Measurements from ENCODE around the gene SOCS3.

Gene SOCS3

GRCh38 chr17:78379131-78379491 lies 19.2 kb upstream of the SOCS3 start:
- Histone ChIP-seq H3K36me3 (no peaks in the 10 kb centered on the region; the same call in 1 of the 2 replicates), H3K4me3 (ENCODE audit: low read depth, low read length) (peak overlapping the region; percentile 98), H3K27me3 (no peaks in the 10 kb centered on the region), H3K4me1 (no peaks in the 10 kb centered on the region), H3K9me3 (no peaks in the 10 kb centered on the region)
- TF ChIP-seq CTCF (IDR thresholded peaks at IDR 0.05; ENCODE audit: low read depth, low read length) = no peak
- no peak for DNase-seq

- DNase-seq = peak; percentile 86
- Histone ChIP-seq H3K36me3 (no peaks in the 10 kb centered on the region; the same call in 1 of the 2 replicates), H3K4me3 (ENCODE audit: low read depth, low read length) (peak within 1 kb of the TSS; percentile 98), H3K9me3 (no peaks in the 10 kb centered on the region), H3K4me1 (no peaks in the 10 kb centered on the region), H3K27me3 (no peaks in the 10 kb centered on the region)
- no peak for TF ChIP-seq CTCF (IDR thresholded peaks at IDR 0.05; ENCODE audit: low read depth, low read length)
Observed at GRCh38 chr17:78378225-78379130, 18.6 kb upstream of the SOCS3 start, which contains the start of gene PGS1. TSS of gene PGS1 (plus strand) at chr17:78378649. CDS start at chr17:78378666, 17 bp downstream.

GRCh38 chr17:78377858-78378224 lies 18.0 kb upstream of the SOCS3 start:
- no peak for DNase-seq
- TF ChIP-seq CTCF (IDR thresholded peaks at IDR 0.05; ENCODE audit: low read depth, low read length) = no peak
- Histone ChIP-seq H3K27me3 (no peaks in the 10 kb centered on the region), H3K4me3 (ENCODE audit: low read depth, low read length) (peak overlapping the region; percentile 98), H3K9me3 (no peaks in the 10 kb centered on the region), H3K36me3 (no peaks in the 10 kb centered on the region; the same call in 1 of the 2 replicates), H3K4me1 (no peaks in the 10 kb centered on the region)

- no peaks in the 10 kb centered on the region for H3K27me3 ChIP-seq
- no peak for TF ChIP-seq CTCF (IDR thresholded peaks at IDR 0.05; ENCODE audit: low read depth, low read length)
- no peak overlapping the region for H3K4me3 ChIP-seq (ENCODE audit: low read depth, low read length)
- no peaks in the 10 kb centered on the region for H3K4me1 ChIP-seq
- H3K36me3 ChIP-seq = no peaks in the 10 kb centered on the region; the same call in 1 of the 2 replicates
- H3K9me3 ChIP-seq = no peaks in the 10 kb centered on the region
- DNase-seq = no peak
Observed at GRCh38 chr17:78376161-78376560, 16.3 kb upstream of the SOCS3 start.

GRCh38 chr17:78375401-78376151 lies 15.7 kb upstream of the SOCS3 start:
- Histone ChIP-seq H3K9me3 (no peaks in the 10 kb centered on the region), H3K4me1 (no peaks in the 10 kb centered on the region), H3K27me3 (no peaks in the 10 kb centered on the region), H3K36me3 (no peaks in the 10 kb centered on the region), H3K4me3 (ENCODE audit: low read depth, low read length) (no peak overlapping the region)
- no peak for TF ChIP-seq CTCF (IDR thresholded peaks at IDR 0.05; ENCODE audit: low read depth, low read length)
- DNase-seq = no peak
